Left ventricle myocardium inferior (tissue), 1 donor: ENCODE measurements around the gene CHD9. TPM values are rescaled to one million over a fixed set of nuclear protein-coding genes. Genes with fewer than 3 reads are reported as not detected.
"Not testable (repeated sequence)": the region's sequence is repeated elsewhere in the genome, so short reads cannot be mapped to it uniquely, and the experiment has no call there.

Experiments used
- DNase-seq: peaks from one replicate; pipeline ENCODE4 v3.0.0-alpha.2; 2020
- H3K27ac ChIP-seq: fragments of 200-600 bp; replicated peaks from 2 replicates; pipeline ENCODE4 v1.8.0; 2021
- H3K27me3 ChIP-seq: fragments of 200-600 bp; 2 replicates; pipeline ENCODE4 v1.8.0; 2021; ENCODE audit warnings: low read depth
- H3K36me3 ChIP-seq: fragments of 200-600 bp; 2 replicates; pipeline ENCODE4 v1.8.0; 2021
- H3K4me1 ChIP-seq: fragments of 200-600 bp; 2 replicates; pipeline ENCODE4 v1.8.0; 2021
- H3K4me3 ChIP-seq: fragments of 200-600 bp; 2 replicates; pipeline ENCODE4 v1.8.0; 2021; ENCODE audit warnings: mild to moderate bottlenecking, moderate library complexity
- H3K9me3 ChIP-seq: fragments of 200-600 bp; replicated peaks from 2 replicates; pipeline ENCODE4 v1.8.0; 2021
- CTCF ChIP-seq: fragments of 200-600 bp; IDR thresholded peaks from 2 replicates; pipeline ENCODE4 v1.8.0; 2021; ENCODE audit warnings: antibody characterized with exemption, mild to moderate bottlenecking, borderline replicate concordance
- intact Hi-C: fragments of 100-400 bp; cut with micrococcal nuclease; formaldehyde crosslinking; loops from one replicate; pipeline ENCODE4 v1.11.0; 2022
- total RNA-seq: library from RNA; stranded (reverse); fragmentation: NEBNext Ultra II Directional; extraction: Animal tissue kit (Norgen Biotek cat#: 25700); gene quantifications from one replicate; pipeline ENCODE4 v1.2.1, GENCODE V29; 2021
- donor health status: DM: no; HTN: yes; CAD: no; lungs with severe emphysema.

CHD9 gene
- total RNA-seq, 1 donor from 2014 or later, result 38.9 TPM

- Histone ChIP-seq H3K9me3 (no peaks in the 10 kb centered on the region), H3K4me1 (peaks cover 20% of the 10 kb centered on the region), H3K27ac (no peak overlapping the region), H3K27me3 (no peaks in the 10 kb centered on the region), H3K4me3 (no peak overlapping the region), H3K36me3 (peaks cover 5% of the 10 kb centered on the region)
- intact Hi-C loops, result no loop called here
- no peak for DNase-seq
- TF ChIP-seq CTCF, result no peak
Observed at GRCh38 chr16:53175118-53175517, 120.3 kb downstream of the CHD9 start.

DNA sequence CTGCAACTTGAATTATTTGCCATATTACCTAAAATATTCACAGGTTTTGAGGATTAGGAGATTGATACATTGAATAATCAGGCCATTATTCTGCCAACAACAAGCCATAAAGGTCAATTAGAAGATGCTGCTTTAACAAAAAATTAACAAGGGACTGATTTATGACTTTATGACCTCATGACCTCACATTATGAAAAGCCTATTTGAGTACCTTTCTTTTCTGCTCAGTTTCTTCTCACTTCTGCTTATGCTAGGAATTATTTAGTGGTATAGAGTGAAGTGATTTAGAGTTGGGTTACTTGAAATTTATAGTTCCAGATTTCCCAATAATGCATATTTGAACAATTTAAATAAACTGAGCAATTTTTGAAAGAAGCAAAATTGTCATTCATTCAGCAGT, 121.6 kb downstream of the CHD9 start:
- intact Hi-C loops, result no loop called here
- no peak for TF ChIP-seq CTCF
- DNase-seq, result no peak
- H3K9me3 ChIP-seq, result no peaks in the 10 kb centered on the region
- peaks cover 5% of the 10 kb centered on the region for H3K36me3 ChIP-seq
- no peak overlapping the region for H3K27ac ChIP-seq
- H3K4me3 ChIP-seq, result no peak overlapping the region
- no peaks in the 10 kb centered on the region for H3K27me3 ChIP-seq
- peaks cover 18% of the 10 kb centered on the region for H3K4me1 ChIP-seq

DNA sequence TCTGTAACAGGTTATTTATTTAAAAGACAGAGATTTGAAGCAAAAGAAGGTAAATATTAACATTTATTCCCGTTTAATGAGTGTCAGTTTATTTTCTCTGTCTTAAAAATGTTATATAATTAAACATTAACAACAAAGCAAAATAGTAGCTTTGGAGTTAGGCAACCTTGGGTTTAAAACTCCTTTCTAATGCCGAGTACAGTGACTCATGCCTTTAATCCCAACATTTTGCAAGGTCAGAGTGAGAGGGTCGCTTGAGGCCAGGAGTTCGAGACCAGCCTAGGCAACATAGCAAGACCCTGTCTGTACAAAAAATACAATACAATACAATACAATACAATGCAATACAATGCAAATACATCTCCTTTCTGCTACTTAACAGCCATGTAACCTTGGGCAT, 128.7 kb downstream of the CHD9 start:
- no peaks in the 10 kb centered on the region for H3K4me1 ChIP-seq
- no peak overlapping the region for H3K27ac ChIP-seq
- H3K9me3 ChIP-seq, result peaks cover 10% of the 10 kb centered on the region
- no peak for TF ChIP-seq CTCF
- intact Hi-C loops, result no loop called here
- no peak overlapping the region for H3K4me3 ChIP-seq
- H3K27me3 ChIP-seq, result no peaks in the 10 kb centered on the region
- peaks cover 23% of the 10 kb centered on the region for H3K36me3 ChIP-seq
- no peak for DNase-seq

- H3K27me3 ChIP-seq, H3K4me3 ChIP-seq, DNase-seq, H3K27ac ChIP-seq, intact Hi-C loops, H3K4me1 ChIP-seq: not testable (repeated sequence)
- H3K36me3 ChIP-seq, result peaks cover 23% of the 10 kb centered on the region
- peaks cover 10% of the 10 kb centered on the region for H3K9me3 ChIP-seq
Observed at GRCh38 chr16:53185741-53186140, 130.9 kb downstream of the CHD9 start.

DNA sequence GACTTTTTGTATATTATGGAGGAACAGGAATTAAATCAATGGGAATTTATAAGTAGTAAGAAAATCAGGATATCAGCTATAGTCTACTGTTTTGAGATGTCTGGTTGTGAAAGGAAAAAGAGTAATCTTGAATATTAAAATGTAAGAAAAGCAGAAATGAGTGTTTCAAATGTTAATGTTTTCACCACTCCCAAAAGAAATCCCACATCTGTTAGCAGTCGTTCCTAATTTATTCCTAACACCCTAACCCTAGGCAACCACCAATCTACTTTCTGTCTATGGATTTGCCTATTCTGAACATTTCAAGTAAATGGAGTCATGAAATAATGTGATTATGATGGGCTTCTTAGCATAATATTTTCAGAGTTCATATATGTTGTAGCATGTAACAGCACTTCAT, 133.0 kb downstream of the CHD9 start:
- Histone ChIP-seq H3K27ac (no peak overlapping the region), H3K4me1 (no peaks in the 10 kb centered on the region), H3K27me3 (no peaks in the 10 kb centered on the region), H3K4me3 (no peak overlapping the region), H3K9me3 (peaks cover 10% of the 10 kb centered on the region), H3K36me3 (peaks cover 23% of the 10 kb centered on the region)
- intact Hi-C loops, result no loop called here
- TF ChIP-seq CTCF, result no peak
- no peak for DNase-seq

DNA sequence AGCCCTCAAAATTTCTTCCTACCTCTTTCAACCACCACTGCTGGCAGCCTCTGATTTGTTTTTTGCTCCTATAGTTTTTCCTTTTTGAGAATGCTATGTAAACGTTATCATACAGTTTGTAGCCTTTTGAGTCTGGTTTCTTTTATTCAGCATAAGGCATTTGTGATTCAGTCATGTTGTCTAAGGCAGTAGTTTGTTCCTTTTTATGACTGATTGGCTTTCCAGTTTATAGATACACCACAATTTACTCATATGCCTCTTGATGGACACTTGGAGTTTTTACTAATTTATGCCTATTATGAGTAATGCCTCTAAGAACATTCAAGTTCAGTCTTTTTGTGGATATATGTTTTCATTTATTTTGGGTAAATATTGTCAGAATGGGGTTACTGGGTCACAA, 136.6 kb downstream of the CHD9 start:
- TF ChIP-seq CTCF, result no peak
- no peaks in the 10 kb centered on the region for H3K4me1 ChIP-seq
- H3K36me3 ChIP-seq, result peaks cover 8% of the 10 kb centered on the region
- intact Hi-C loops, result no loop called here
- no peak overlapping the region for H3K27ac ChIP-seq
- H3K27me3 ChIP-seq, result no peaks in the 10 kb centered on the region
- no peaks in the 10 kb centered on the region for H3K9me3 ChIP-seq
- no peak overlapping the region for H3K4me3 ChIP-seq
- DNase-seq, result no peak
